ENCODE data around the gene FMN2.

DNA sequence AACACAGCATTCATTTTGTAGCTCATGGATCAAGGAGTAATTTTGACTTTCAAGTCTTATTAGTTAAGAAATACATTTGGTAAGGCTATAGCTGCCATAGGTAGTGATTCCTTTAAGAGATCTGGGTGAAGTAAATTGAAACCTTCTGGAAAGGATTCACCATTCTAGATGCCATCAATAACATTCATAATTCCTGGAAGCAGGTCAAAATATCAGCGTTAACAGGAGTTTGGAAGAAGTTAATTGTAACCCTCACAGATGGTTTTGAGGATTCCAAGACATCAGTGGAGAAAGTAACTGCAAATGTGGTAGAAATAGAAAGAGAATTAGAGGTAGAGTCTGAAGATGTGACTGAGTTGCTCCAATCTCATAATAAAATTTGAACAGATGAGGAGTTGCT, 303.7 kb downstream of the FMN2 start:
- TF ChIP-seq, protein P1, sequence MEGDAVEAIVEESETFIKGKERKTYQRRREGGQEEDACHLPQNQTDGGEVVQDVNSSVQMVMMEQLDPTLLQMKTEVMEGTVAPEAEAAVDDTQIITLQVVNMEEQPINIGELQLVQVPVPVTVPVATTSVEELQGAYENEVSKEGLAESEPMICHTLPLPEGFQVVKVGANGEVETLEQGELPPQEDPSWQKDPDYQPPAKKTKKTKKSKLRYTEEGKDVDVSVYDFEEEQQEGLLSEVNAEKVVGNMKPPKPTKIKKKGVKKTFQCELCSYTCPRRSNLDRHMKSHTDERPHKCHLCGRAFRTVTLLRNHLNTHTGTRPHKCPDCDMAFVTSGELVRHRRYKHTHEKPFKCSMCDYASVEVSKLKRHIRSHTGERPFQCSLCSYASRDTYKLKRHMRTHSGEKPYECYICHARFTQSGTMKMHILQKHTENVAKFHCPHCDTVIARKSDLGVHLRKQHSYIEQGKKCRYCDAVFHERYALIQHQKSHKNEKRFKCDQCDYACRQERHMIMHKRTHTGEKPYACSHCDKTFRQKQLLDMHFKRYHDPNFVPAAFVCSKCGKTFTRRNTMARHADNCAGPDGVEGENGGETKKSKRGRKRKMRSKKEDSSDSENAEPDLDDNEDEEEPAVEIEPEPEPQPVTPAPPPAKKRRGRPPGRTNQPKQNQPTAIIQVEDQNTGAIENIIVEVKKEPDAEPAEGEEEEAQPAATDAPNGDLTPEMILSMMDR (IDR thresholded peaks at IDR 0.05) = no peak
- no peak for TF ChIP-seq POLR2A (IDR thresholded peaks at IDR 0.05)

All from Peyer's patch (tissue), 4 donors.